ENCODE measurements around the gene EVC2.

Gene EVC2

DNA sequence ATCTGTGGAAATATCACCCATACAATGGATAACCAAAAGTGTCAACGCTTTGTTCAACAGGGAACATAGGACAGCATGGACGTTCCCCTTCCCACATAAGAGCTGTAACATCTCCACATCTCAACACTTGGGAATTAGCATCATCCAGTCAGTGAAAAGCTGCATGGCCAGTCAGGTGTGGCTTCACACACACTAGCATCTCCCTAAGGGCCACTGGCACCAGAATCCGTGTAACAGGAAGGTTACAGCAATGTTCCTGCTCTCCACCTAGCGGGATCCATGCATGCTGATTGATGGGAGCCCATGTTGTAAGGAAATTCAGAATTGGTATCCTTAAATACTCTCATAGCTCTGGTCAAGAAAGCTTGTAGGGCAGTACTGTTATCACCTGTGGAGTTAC is 78.8 kb downstream of the EVC2 start:
- no peak for TF ChIP-seq CTCF (IDR thresholded peaks at IDR 0.05; ENCODE audit: low read depth, low read length, missing control alignments)
- no peak for DNase-seq (ENCODE audit: low read depth)
- in situ Hi-C loops (cut with HindIII; ENCODE audit: low sequenced_read_pairs), result no loop called here
- H3K4me3 ChIP-seq (ENCODE audit: low read depth, low read length), result no peak overlapping the region

GRCh38 chr4:5626913-5627312 is 81.4 kb downstream of the EVC2 start:
- in situ Hi-C loops (cut with HindIII; ENCODE audit: low sequenced_read_pairs), result no loop called here
- H3K4me3 ChIP-seq (ENCODE audit: low read depth, low read length), result no peak overlapping the region
- TF ChIP-seq CTCF (IDR thresholded peaks at IDR 0.05; ENCODE audit: low read depth, low read length, missing control alignments), result no peak
- no peak for DNase-seq (ENCODE audit: low read depth)

DNA sequence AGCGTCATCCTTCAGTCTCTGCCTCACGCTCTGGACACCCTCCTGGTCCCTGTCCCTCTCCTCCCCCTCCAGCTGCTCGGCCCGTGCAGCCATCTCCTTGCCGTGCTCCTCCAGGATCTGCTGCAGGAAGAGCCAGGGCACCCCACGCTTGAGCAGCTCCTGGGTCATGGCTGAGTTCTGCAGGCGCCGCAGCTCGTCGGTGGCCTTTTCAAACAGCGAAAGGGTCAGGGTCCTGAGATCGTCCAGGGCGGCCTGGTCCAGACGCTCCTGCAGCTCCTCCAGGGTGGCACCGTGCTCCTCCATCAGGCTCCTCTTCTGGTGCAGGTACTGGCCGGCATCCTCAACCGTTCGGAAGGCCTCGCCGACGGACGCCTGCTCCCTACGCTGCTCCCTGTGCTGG is 85.8 kb downstream of the EVC2 start:
- TF ChIP-seq CTCF (IDR thresholded peaks at IDR 0.05; ENCODE audit: low read depth, low read length, missing control alignments), result no peak
- in situ Hi-C loops (cut with HindIII; ENCODE audit: low sequenced_read_pairs), result no loop called here
- DNase-seq (ENCODE audit: low read depth), result no peak
- no peak overlapping the region for H3K4me3 ChIP-seq (ENCODE audit: low read depth, low read length)

- no peak for DNase-seq (ENCODE audit: low read depth)
- TF ChIP-seq CTCF (IDR thresholded peaks at IDR 0.05; ENCODE audit: low read depth, low read length, missing control alignments), result no peak
- in situ Hi-C loops (cut with HindIII; ENCODE audit: low sequenced_read_pairs), result no loop called here
- no peak overlapping the region for H3K4me3 ChIP-seq (ENCODE audit: low read depth, low read length)
Measured at GRCh38 chr4:5619913-5620625, 88.3 kb downstream of the EVC2 start.

GRCh38 chr4:5618051-5618960 is 90.1 kb downstream of the EVC2 start:
- DNase-seq (ENCODE audit: low read depth), result no peak
- in situ Hi-C loops (cut with HindIII; ENCODE audit: low sequenced_read_pairs), result no loop called here
- no peak for TF ChIP-seq CTCF (IDR thresholded peaks at IDR 0.05; ENCODE audit: low read depth, low read length, missing control alignments)
- no peak overlapping the region for H3K4me3 ChIP-seq (ENCODE audit: low read depth, low read length)

DNA sequence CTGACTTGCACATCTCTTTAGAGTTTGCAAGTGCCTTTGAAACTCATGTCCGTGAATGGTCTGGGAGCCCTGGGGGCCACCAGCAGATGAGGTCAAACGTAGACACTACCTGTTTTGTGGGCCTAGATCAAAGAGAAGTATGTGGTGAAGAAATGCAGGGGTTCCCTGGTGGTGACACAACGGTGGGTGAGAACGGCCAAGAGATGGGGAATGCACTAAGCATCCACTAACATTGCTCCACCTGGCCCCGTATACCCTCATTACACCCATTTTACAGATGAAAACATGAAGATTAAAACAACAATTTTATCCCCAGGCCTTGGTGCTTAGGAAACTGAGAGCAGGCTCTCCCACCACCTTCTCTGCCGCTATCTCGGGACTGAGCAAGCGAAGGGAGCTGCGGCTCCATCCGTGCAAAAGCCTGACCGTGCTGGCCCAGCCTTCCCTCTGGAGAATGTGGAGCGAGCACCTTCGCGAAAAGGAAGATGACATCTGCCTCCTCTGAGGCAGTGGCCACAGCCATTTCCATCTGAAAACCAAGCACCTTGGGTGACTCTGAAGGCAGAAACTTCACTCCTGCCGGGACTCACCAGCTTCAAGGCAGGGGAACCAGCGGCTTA is 91.9 kb downstream of the EVC2 start:
- TF ChIP-seq CTCF (IDR thresholded peaks at IDR 0.05; ENCODE audit: low read depth, low read length, missing control alignments), result no peak
- no peak overlapping the region for H3K4me3 ChIP-seq (ENCODE audit: low read depth, low read length)
- DNase-seq (ENCODE audit: low read depth), result no peak
- in situ Hi-C loops (cut with HindIII; ENCODE audit: low sequenced_read_pairs), result no loop called here
